DND-41 (cell line): ENCODE measurements around the gene DPYSL4.

Experiments used
- EZH2 ChIP-seq: IDR thresholded peaks from 3 replicates; pipeline ENCODE4 v1.6.1; 2012; ENCODE audit warnings: borderline replicate concordance, low read depth, mild to moderate bottlenecking, moderate library complexity, low read length, inconsistent platforms; ENCODE audit not compliant: severe bottlenecking
- TF ChIP-seq, protein P1 (sequence below): IDR thresholded peaks from 2 replicates; pipeline ENCODE4 v1.5.1; 2012; ENCODE audit warnings: borderline replicate concordance, low read length, moderate library complexity, mild to moderate bottlenecking; ENCODE audit not compliant: poor library complexity, severe bottlenecking; ENCODE audit errors: extremely low read depth

DNA sequence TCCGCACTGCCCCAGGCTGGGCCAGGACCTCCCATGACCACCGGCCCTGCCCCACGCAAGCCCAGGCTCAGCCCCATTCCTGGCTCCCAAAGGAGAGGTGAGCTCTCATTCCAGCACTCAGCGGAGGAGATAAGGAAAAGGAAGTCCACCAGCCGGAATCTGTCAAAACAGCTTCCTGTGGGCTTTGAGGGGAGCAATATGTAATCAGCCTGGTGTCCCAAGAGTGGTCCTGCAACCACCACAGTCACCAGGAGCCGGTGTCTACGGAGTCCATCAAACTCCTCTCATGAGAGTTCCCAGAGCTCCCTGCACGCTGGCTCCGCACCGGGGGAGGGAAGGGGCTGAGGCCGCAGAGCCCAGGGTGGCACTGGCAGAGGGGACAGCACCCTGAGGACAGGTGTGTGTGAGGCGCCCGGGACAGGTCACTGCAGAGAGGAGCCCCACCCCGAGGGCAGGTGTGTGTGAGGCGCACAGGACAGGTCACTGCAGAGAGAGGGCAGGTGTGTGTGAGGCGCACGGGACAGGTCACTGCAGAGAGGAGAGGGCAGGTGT lies 63.2 kb downstream of the DPYSL4 start:
- TF ChIP-seq, protein P1, sequence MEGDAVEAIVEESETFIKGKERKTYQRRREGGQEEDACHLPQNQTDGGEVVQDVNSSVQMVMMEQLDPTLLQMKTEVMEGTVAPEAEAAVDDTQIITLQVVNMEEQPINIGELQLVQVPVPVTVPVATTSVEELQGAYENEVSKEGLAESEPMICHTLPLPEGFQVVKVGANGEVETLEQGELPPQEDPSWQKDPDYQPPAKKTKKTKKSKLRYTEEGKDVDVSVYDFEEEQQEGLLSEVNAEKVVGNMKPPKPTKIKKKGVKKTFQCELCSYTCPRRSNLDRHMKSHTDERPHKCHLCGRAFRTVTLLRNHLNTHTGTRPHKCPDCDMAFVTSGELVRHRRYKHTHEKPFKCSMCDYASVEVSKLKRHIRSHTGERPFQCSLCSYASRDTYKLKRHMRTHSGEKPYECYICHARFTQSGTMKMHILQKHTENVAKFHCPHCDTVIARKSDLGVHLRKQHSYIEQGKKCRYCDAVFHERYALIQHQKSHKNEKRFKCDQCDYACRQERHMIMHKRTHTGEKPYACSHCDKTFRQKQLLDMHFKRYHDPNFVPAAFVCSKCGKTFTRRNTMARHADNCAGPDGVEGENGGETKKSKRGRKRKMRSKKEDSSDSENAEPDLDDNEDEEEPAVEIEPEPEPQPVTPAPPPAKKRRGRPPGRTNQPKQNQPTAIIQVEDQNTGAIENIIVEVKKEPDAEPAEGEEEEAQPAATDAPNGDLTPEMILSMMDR = no peak
- no peak for TF ChIP-seq EZH2
